Ascending aorta (tissue), 2 donors: ENCODE results near the gene DLGAP4. TPM values are rescaled to one million over a fixed set of nuclear protein-coding genes. Genes with fewer than 3 reads are reported as not detected.

Experiments used
- DNase-seq, 2 donors: peaks; one replicate each; pipeline ENCODE4 v3.0.0-alpha.2; 2019; ENCODE audit warnings: low spot score in 2 of 2
- H3K27ac ChIP-seq, 2 donors: fragments of 200-600 bp; sonication (generic); one replicate each; pipeline ENCODE4 v1.5.1; 2016 to 2017; ENCODE audit warnings: mild to moderate bottlenecking in 1 of 2
- H3K27me3 ChIP-seq: fragments of 200-600 bp; sonication (generic); one replicate; pipeline ENCODE4 v1.5.1; 2017
- H3K36me3 ChIP-seq, 2 donors: fragments of 200-600 bp; sonication (generic); one replicate each; pipeline ENCODE4 v1.5.1; 2016
- H3K4me1 ChIP-seq, 2 donors: fragments of 200-600 bp; sonication (generic); one replicate each; pipeline ENCODE4 v1.5.1; 2016 to 2017; ENCODE audit warnings: mild to moderate bottlenecking in 1 of 2
- H3K4me3 ChIP-seq, 2 donors: fragments of 200-600 bp; sonication (generic); one replicate each; pipeline ENCODE4 v1.5.1; 2016 to 2017; ENCODE audit warnings: mild to moderate bottlenecking in 1 of 2
- H3K9me3 ChIP-seq, 2 donors: fragments of 200-600 bp; sonication (generic); one replicate each; pipeline ENCODE4 v1.5.1; 2016
- CTCF ChIP-seq, 3 experiments: fragments of 200-600 bp in 2 of 3; fragments of 450-650 bp in 1 of 3; sonication (generic) in 2 of 3; IDR thresholded peaks; one replicate each; pipeline ENCODE4 v1.5.1; 2016 to 2019; ENCODE audit warnings: antibody characterized with exemption in 3 of 3, mild to moderate bottlenecking in 1 of 3, moderate library complexity in 1 of 3
- intact Hi-C: fragments of 100-400 bp; cut with DNase I; formaldehyde crosslinking; loops from one replicate; pipeline ENCODE4 v1.15.1; 2023
- total RNA-seq: library from RNA; depleted of rRNA; stranded (reverse); fragments of >200 nt; gene quantifications from one replicate; pipeline ENCODE4 v1.1.0, GENCODE V29; 2016

The DLGAP4 gene
- total RNA-seq, 1 donor from 2014 or later, result 98.2 TPM

DNA sequence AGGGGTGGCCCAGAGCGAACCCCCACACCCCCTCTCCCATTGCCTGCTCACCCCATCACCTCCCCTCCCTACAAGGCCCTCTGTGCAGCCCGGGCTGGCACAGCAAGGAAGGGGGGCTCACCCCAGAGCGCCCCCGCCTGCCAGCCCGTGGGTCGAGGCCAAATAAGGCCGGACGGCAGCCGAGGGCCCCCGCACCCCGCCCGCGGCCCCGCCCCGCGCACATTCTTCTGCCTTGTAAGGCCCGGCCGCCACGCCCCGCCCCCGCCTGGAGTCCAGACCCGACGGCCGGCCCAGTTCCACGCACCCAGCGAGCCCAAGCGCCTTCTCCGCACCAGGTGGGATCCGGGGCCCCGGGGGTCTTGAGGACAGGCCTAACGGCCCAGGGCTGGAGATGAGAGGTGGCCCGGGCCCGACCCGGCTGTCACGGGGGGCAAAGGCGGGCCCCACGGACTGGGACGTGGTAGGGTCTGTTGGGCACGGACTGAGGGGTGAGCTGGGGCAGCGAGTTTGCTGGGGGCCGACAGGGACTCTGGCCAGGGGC lies 235.2 kb downstream of the DLGAP4 start, which contains the start of gene MYL9:
TSS of gene MYL9 (plus strand) at position 293 of the 541 bp plus-strand sequence. CDS start 3,366 bp downstream, outside the sequence.
- Histone ChIP-seq H3K27me3 (no peaks in the 10 kb centered on the region), H3K4me3 (peak within 1 kb of the TSS; percentile 92 to 93), H3K4me1 (peaks cover 16 to 48% of the 10 kb centered on the region in 2 donors), H3K9me3 (no peaks in the 10 kb centered on the region), H3K36me3 (peaks cover 17 to 31% of the 10 kb centered on the region in 2 donors), H3K27ac (peak within 1 kb of the TSS; percentile 98 to 99)
- intact Hi-C loops, result loop anchor here (2.0 to 5.0 kb wide), 3 partner anchors 32 to 231 kb away; partner anchors contain the start of genes DSN1 and TGIF2
- no peak for TF ChIP-seq CTCF (IDR thresholded peaks at IDR 0.05)
- peak; percentile 75 to 97 for DNase-seq

GRCh38 chr20:36541768-36542488 lies 235.8 kb downstream of the DLGAP4 start:
- Histone ChIP-seq H3K27ac (peak overlapping the region; percentile 98 to 99), H3K36me3 (peaks cover 20 to 38% of the 10 kb centered on the region in 2 donors), H3K9me3 (no peaks in the 10 kb centered on the region), H3K4me1 (peaks cover 17 to 54% of the 10 kb centered on the region in 2 donors), H3K27me3 (no peaks in the 10 kb centered on the region), H3K4me3 (peak overlapping the region; percentile 92 to 93)
- peak in 1 of 2 donors; percentile 71 for DNase-seq
- TF ChIP-seq CTCF (IDR thresholded peaks at IDR 0.05), result peak; percentile 52 to 62 (median 53)
- intact Hi-C loops, result loop anchor here (2.0 to 5.0 kb wide), 3 partner anchors 31 to 230 kb away; partner anchors contain the start of genes DSN1 and TGIF2

- H3K9me3 ChIP-seq, result no peaks in the 10 kb centered on the region
- DNase-seq, result no peak
- TF ChIP-seq CTCF (IDR thresholded peaks at IDR 0.05), result no peak
- H3K27me3 ChIP-seq, result no peaks in the 10 kb centered on the region
- peaks cover 27 to 45% of the 10 kb centered on the region in 2 donors for H3K36me3 ChIP-seq
- intact Hi-C loops, result loop anchor here (5.0 kb wide), 1 partner anchor 230 kb away; the partner anchor contains the start of gene DSN1
- H3K27ac ChIP-seq, result peak overlapping the region; percentile 98 to 99
- peaks cover 14 to 54% of the 10 kb centered on the region in 2 donors for H3K4me1 ChIP-seq
- H3K4me3 ChIP-seq, result peak overlapping the region; percentile 92 to 93
These were observed 236.5 kb downstream of the DLGAP4 start for GRCh38 chr20:36542516-36543183.

- Histone ChIP-seq H3K27ac (peak overlapping the region; percentile 98 to 99), H3K9me3 (no peaks in the 10 kb centered on the region), H3K27me3 (no peaks in the 10 kb centered on the region), H3K36me3 (peaks cover 30 to 53% of the 10 kb centered on the region in 2 donors), H3K4me3 (peak overlapping the region; percentile 92 to 93), H3K4me1 (peaks cover 11 to 48% of the 10 kb centered on the region in 2 donors)
- TF ChIP-seq CTCF (IDR thresholded peaks at IDR 0.05), result no peak
- intact Hi-C loops, result loop anchor here (5.0 kb wide), 1 partner anchor 229 kb away; the partner anchor contains the start of gene DSN1
- DNase-seq, result peak; percentile 73 to 92
These were observed 237.3 kb downstream of the DLGAP4 start for GRCh38 chr20:36543184-36544133.
